Neural cell (in vitro differentiated cells): ENCODE measurements around the gene TAS2R46. TPM values are rescaled to one million over a fixed set of nuclear protein-coding genes. Genes with fewer than 3 reads are reported as not detected.
"Not testable (repeated sequence)": the region's sequence is repeated elsewhere in the genome, so short reads cannot be mapped to it uniquely, and the experiment has no call there.

Source experiments
- H2AFZ ChIP-seq: fragments of 200-600, 300-800 bp; sonication (generic), shearing (Covaris generic); 2 replicates; pipeline ENCODE4 v1.6.0; 2014; ENCODE audit warnings: low read depth, mild to moderate bottlenecking, antibody characterized with exemption, low read length, moderate library complexity
- H3F3A ChIP-seq: fragments of 200-600 bp; shearing (Covaris generic); 2 replicates; pipeline ENCODE4 v1.6.1; 2016; ENCODE audit warnings: mild to moderate bottlenecking, moderate library complexity, mixed read lengths, antibody characterized with exemption, low read length; ENCODE audit not compliant: insufficient read depth, poor library complexity, severe bottlenecking
- H3K27ac ChIP-seq: fragments of 200-600, 300-800 bp; sonication (generic), shearing (Covaris generic); 2 replicates; pipeline ENCODE4 v1.5.1; 2014; ENCODE audit warnings: mild to moderate bottlenecking, low read length, moderate library complexity
- H3K27me3 ChIP-seq: fragments of 300-800, 200-600 bp; sonication (generic), shearing (Covaris generic); 2 replicates; pipeline ENCODE4 v1.6.0; 2014; ENCODE audit warnings: mild to moderate bottlenecking, low read depth, low read length, moderate library complexity; ENCODE audit not compliant: insufficient read depth
- H3K36me3 ChIP-seq: fragments of 300-800, 200-600 bp; sonication (generic), shearing (Covaris generic); 2 replicates; pipeline ENCODE4 v1.5.1; 2014; ENCODE audit warnings: mild to moderate bottlenecking, antibody characterized with exemption, low read length, moderate library complexity; ENCODE audit not compliant: insufficient read depth
- H3K4me2 ChIP-seq: fragments of 300-800, 200-600 bp; sonication (generic), shearing (Covaris generic); 2 replicates; pipeline ENCODE4 v1.6.0; 2014; ENCODE audit warnings: mild to moderate bottlenecking, low read length
- H3K4me3 ChIP-seq: fragments of 300-800, 200-600 bp; sonication (generic), shearing (Covaris generic); 2 replicates; pipeline ENCODE4 v1.5.1; 2014; ENCODE audit warnings: mild to moderate bottlenecking, low read length, moderate library complexity
- H3K79me2 ChIP-seq: fragments of 200-600 bp; shearing (Covaris generic); replicated peaks from 2 replicates; pipeline ENCODE4 v1.6.0; 2014; ENCODE audit warnings: mild to moderate bottlenecking, low read length, moderate library complexity; ENCODE audit not compliant: insufficient read depth
- H3K9ac ChIP-seq: fragments of 300-800, 200-600 bp; sonication (generic), shearing (Covaris generic); 2 replicates; pipeline ENCODE4 v1.6.1; 2016; ENCODE audit warnings: mild to moderate bottlenecking, low read length, mixed read lengths
- H3K9me2 ChIP-seq: fragments of 200-600 bp; shearing (Covaris generic); 2 replicates; pipeline ENCODE4 v1.6.1; 2016; ENCODE audit warnings: mild to moderate bottlenecking, low read length, mixed read lengths; ENCODE audit not compliant: insufficient read depth
- H3K9me3 ChIP-seq: fragments of 200-600, 300-800 bp; sonication (generic), shearing (Covaris generic); 2 replicates; pipeline ENCODE4 v1.6.1; 2016; ENCODE audit warnings: mild to moderate bottlenecking, mixed run types, low read length, moderate library complexity, mixed read lengths
- H4K20me1 ChIP-seq: fragments of 200-600 bp; shearing (Covaris generic); 2 replicates; pipeline ENCODE4 v1.6.1; 2016; ENCODE audit warnings: mild to moderate bottlenecking, mixed run types; ENCODE audit not compliant: insufficient read depth
- EP300 ChIP-seq: fragments of 450-650 bp; conservative IDR thresholded peaks from 2 replicates; pipeline ENCODE4 v1.6.1; 2014; ENCODE audit warnings: antibody characterized with exemption, mild to moderate bottlenecking, moderate library complexity; ENCODE audit not compliant: poor library complexity, severe bottlenecking
- EZH2 ChIP-seq: fragments of 200-600, 300-800 bp; shearing (Covaris generic), sonication (generic); IDR thresholded peaks from 2 replicates; pipeline ENCODE4 v1.6.1; 2014; ENCODE audit warnings: antibody characterized with exemption, low read length, borderline replicate concordance, mild to moderate bottlenecking; ENCODE audit not compliant: insufficient read depth, poor library complexity, severe bottlenecking
- MXI1 ChIP-seq: fragments of 450-650 bp; conservative IDR thresholded peaks from 2 replicates; pipeline ENCODE4 v1.6.1; 2014; ENCODE audit warnings: antibody characterized with exemption, mild to moderate bottlenecking; ENCODE audit not compliant: poor library complexity, severe bottlenecking
- POLR2AphosphoS5 ChIP-seq: IDR thresholded peaks from 2 replicates; pipeline ENCODE4 v1.6.1; 2012
- RAD21 ChIP-seq: fragments of 450-650 bp; conservative IDR thresholded peaks from 2 replicates; pipeline ENCODE4 v1.6.1; 2014; ENCODE audit warnings: antibody characterized with exemption, mild to moderate bottlenecking, moderate library complexity
- SMC3 ChIP-seq: fragments of 450-650 bp; conservative IDR thresholded peaks from 2 replicates; pipeline ENCODE4 v1.6.1; 2014; ENCODE audit warnings: antibody characterized with exemption, mild to moderate bottlenecking, moderate library complexity; ENCODE audit not compliant: poor library complexity
- TAF1 ChIP-seq: IDR thresholded peaks from 2 replicates; pipeline ENCODE4 v1.6.1; 2012; ENCODE audit warnings: low read depth
- polyA minus RNA-seq: library from RNA; depleted of rRNA, polyadenylated mRNA; stranded (reverse); fragments of >200 nt; gene quantifications from 2 replicates; pipeline ENCODE4 v1.2.3, GENCODE V29; 2014
- polyA plus RNA-seq: library from polyadenylated mRNA; depleted of rRNA; stranded (reverse); fragments of >200 nt; gene quantifications from 2 replicates; pipeline ENCODE4 v1.2.3, GENCODE V29; 2014
- TF ChIP-seq, protein P1 (sequence below): fragments of 450-650 bp; IDR thresholded peaks from 2 replicates; pipeline ENCODE4 v1.5.1; 2014; ENCODE audit warnings: antibody characterized with exemption, mild to moderate bottlenecking, moderate library complexity; ENCODE audit not compliant: poor library complexity, severe bottlenecking
- TF ChIP-seq, protein P2 (sequence below): IDR thresholded peaks from 2 replicates; pipeline ENCODE4 v1.6.1; 2012; ENCODE audit warnings: borderline replicate concordance

The TAS2R46 gene, protein sequence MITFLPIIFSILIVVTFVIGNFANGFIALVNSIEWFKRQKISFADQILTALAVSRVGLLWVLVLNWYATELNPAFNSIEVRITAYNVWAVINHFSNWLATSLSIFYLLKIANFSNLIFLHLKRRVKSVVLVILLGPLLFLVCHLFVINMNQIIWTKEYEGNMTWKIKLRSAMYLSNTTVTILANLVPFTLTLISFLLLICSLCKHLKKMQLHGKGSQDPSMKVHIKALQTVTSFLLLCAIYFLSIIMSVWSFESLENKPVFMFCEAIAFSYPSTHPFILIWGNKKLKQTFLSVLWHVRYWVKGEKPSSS
- polyA plus RNA-seq (not detected in 2 replicates), polyA minus RNA-seq (14.7 and 19.0 TPM in 2 replicates)

DNA sequence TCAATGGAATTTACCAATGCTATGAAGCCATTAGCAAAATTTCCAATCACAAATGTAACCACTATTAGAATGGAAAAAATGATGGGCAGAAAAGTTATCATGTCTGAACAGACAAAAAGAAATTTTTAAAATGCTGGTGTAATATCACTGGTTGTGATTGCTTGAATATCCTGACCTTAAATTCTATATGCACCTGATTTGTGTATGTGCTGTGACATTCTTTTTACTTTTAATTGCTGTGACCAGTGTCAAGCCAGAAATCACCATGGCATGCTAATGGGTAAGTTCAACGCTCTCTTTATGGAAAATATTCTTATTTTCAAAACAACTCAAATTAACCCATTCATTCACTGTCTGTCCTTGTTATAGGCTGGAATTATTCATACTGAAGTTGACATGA lies at the start of gene TAS2R46:
Gene TAS2R46 (minus strand): TSS at position 101 of the 400 bp plus-strand sequence. CDS start 0 bp downstream, at position 101.
- H3K27ac ChIP-seq, H3F3A ChIP-seq, H3K9ac ChIP-seq, H3K79me2 ChIP-seq, H3K27me3 ChIP-seq, H3K4me2 ChIP-seq, H3K9me3 ChIP-seq, H3K9me2 ChIP-seq, H3K4me3 ChIP-seq, H3K36me3 ChIP-seq, H2AFZ ChIP-seq, H4K20me1 ChIP-seq: not testable (repeated sequence)

DNA sequence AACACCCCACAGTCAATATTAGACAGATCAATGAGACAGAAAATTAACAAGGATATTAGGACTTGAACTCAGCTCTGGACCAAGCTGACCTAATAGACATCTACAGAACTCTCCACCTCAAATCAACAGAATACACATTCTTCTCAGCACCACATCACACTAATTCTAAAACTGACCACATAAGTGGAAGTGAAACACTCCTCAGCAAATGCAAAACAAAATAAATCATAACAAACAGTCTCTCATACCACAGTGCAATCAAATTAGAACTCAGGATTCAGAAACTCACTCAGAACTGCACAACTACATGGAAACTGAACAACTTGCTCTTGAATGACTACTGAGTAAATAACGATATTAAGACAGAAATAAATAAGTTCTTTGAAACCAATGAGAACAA lies 49.1 kb upstream of the TAS2R46 start:
- H3K4me2 ChIP-seq, H3K9me3 ChIP-seq: not testable (repeated sequence)

DNA sequence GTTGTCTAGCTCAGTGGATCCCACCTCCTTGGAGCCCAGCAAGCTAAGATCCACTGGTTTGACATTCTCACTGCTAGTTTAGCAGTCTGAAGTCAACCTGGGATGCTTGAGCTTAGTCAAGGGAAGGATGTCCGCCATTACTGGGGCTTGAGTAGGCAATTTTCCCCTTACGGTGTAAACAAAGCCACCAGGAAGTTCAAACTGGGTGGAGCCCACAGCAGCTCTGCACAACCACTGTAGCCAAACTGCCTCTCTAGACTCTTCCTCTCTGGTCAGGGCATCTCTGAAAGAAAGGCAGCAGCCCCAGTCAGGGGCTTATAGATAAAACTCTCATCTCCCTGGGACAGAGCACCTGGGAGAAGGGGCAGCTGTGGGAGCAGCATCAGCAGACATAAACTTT lies 46.8 kb upstream of the TAS2R46 start:
- H3K9ac ChIP-seq = no peak overlapping the region
- no peak overlapping the region for H3K27ac ChIP-seq
- H3K9me3 ChIP-seq = peaks cover 4% of the 10 kb centered on the region
- TF ChIP-seq RAD21 (no peak), EZH2 (no peak), POLR2AphosphoS5 (no peak), EP300 (no peak), TAF1 (no peak), SMC3 (no peak), MXI1 (no peak)
- TF ChIP-seq, protein P1, sequence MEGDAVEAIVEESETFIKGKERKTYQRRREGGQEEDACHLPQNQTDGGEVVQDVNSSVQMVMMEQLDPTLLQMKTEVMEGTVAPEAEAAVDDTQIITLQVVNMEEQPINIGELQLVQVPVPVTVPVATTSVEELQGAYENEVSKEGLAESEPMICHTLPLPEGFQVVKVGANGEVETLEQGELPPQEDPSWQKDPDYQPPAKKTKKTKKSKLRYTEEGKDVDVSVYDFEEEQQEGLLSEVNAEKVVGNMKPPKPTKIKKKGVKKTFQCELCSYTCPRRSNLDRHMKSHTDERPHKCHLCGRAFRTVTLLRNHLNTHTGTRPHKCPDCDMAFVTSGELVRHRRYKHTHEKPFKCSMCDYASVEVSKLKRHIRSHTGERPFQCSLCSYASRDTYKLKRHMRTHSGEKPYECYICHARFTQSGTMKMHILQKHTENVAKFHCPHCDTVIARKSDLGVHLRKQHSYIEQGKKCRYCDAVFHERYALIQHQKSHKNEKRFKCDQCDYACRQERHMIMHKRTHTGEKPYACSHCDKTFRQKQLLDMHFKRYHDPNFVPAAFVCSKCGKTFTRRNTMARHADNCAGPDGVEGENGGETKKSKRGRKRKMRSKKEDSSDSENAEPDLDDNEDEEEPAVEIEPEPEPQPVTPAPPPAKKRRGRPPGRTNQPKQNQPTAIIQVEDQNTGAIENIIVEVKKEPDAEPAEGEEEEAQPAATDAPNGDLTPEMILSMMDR = no peak
- TF ChIP-seq, protein P2, sequence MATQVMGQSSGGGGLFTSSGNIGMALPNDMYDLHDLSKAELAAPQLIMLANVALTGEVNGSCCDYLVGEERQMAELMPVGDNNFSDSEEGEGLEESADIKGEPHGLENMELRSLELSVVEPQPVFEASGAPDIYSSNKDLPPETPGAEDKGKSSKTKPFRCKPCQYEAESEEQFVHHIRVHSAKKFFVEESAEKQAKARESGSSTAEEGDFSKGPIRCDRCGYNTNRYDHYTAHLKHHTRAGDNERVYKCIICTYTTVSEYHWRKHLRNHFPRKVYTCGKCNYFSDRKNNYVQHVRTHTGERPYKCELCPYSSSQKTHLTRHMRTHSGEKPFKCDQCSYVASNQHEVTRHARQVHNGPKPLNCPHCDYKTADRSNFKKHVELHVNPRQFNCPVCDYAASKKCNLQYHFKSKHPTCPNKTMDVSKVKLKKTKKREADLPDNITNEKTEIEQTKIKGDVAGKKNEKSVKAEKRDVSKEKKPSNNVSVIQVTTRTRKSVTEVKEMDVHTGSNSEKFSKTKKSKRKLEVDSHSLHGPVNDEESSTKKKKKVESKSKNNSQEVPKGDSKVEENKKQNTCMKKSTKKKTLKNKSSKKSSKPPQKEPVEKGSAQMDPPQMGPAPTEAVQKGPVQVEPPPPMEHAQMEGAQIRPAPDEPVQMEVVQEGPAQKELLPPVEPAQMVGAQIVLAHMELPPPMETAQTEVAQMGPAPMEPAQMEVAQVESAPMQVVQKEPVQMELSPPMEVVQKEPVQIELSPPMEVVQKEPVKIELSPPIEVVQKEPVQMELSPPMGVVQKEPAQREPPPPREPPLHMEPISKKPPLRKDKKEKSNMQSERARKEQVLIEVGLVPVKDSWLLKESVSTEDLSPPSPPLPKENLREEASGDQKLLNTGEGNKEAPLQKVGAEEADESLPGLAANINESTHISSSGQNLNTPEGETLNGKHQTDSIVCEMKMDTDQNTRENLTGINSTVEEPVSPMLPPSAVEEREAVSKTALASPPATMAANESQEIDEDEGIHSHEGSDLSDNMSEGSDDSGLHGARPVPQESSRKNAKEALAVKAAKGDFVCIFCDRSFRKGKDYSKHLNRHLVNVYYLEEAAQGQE = no peak
- H3K9me2 ChIP-seq = no peaks in the 10 kb centered on the region
- H3K79me2 ChIP-seq = peaks cover 27% of the 10 kb centered on the region
- peaks cover 4% of the 10 kb centered on the region for H3K36me3 ChIP-seq
- H3K4me3 ChIP-seq = no peak overlapping the region
- no peak overlapping the region for H2AFZ ChIP-seq
- H3K4me2 ChIP-seq = no peak overlapping the region
- no peaks in the 10 kb centered on the region for H4K20me1 ChIP-seq
- H3K27me3 ChIP-seq = no peaks in the 10 kb centered on the region
- H3F3A ChIP-seq = no peaks in the 10 kb centered on the region

More for the DNA sequence above, 49.1 kb upstream of the TAS2R46 start:
- not testable (repeated sequence) for H3K4me3 ChIP-seq, H4K20me1 ChIP-seq, H3K9ac ChIP-seq, H3F3A ChIP-seq, H3K27me3 ChIP-seq, H3K9me2 ChIP-seq, H3K27ac ChIP-seq, H3K36me3 ChIP-seq, H2AFZ ChIP-seq
- peaks cover 41% of the 10 kb centered on the region for H3K79me2 ChIP-seq
